ENCODE data around the gene BAIAP2.

The BAIAP2 gene

DNA sequence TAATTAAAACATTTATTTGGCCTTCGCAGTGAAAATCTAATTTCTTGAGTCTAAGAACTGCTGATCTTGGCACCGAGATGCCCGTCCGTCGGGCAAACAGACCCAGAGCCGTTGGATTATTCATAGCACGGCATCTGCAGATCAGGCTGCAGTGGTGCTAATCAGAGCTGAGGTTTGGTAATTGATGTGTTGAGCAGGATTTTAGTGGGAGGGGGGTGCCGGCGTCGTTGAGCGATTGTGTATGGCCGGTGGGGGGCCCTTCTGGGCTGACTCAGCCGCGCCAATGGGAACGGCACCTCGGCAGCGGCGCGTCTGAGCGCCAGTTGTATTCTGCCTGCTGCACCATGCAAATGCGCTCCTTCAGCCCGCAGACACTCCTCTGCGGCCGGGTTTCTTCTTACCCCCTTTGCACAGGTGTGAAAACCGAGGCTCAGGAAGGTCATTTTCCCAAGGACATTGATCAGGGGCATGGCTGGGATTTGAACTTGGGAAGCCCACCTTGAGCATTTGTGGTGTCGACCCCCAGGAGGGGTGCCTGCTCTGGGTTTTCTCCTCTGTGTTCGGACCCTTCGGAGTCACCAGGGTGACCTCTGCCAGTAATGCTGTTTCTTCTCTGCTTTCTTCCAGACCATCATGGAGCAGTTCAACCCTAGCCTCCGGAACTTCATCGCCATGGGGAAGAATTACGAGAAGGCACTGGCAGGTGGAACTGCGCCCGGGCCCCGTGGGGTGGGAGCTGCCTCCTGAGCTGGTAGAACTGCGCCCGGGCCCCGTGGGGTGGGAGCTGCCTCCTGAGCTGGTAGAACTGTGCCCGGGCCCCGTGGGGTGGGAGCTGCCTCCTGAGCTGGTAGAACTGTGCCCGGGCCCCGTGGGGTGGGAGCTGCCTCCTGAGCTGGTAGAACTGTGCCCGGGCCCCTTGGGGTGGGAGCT, 18.4 kb downstream of the BAIAP2 start:
- no peak for DNase-seq (ENCODE audit: low read depth)

DNA sequence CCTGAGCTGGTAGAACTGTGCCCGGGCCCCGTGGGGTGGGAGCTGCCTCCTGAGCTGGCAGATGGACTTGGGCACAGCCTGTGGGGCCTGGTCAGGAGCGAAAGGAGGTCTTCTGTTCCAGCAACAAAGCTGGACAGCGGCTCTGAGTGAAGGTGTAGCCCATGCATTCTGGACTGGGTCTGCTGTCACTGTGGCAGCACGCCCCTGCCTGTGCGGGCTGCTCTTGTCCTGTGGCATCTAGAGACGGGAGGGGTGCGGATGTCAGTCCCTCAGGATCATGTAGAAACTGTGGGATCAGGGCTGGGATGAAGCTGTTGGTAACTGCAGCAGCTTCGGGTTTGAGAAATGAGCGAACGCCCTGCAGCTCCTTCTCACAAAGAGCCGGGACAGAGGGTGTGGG, 19.4 kb downstream of the BAIAP2 start:
- DNase-seq (ENCODE audit: low read depth), result no peak

DNA sequence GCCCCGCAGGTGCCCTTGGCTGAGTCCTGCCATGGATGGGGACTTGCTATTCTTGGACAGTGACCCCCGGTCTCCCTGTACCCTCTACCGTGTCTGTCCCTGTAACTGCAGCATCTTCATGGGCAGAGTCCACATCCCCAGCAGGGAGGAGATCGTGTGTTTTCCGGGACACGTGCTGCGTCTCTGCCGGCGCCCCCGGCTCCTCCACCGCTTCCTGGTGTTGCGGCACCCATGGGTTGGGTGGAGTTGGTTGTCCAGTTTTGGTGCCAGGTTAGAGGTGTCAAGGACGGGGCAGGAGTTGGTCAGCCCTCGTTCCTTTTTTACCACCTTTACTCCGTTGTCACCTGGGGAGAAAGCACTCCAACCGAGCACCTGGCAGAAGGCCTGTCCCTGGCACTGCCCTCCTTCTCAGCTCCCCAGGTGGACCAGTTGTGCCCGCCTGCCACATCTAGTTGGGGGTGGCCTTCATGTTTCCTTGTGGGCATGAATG, 20.0 kb downstream of the BAIAP2 start:
- no peak for DNase-seq (ENCODE audit: low read depth)

DNA sequence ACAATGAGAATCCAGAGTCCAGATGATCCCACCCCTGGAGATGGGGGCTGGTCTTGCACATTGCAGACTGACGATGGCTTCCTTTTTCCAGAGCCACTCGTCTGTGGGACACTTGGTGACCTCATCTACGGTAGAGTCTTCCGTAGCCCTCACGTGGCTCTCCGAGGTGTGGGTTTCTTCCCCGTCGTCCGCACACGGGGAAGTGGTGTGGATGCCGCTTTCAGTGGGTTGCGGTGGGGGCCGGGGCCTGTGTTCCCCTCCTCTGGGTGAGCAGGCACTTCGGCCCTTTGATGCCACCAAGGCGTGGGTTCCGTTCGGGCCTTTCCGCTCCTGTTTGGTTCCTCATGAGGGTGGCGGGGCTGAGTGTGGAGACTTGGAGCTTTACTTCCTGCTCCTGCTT, 21.4 kb downstream of the BAIAP2 start:
- DNase-seq (ENCODE audit: low read depth), result no peak

DNA sequence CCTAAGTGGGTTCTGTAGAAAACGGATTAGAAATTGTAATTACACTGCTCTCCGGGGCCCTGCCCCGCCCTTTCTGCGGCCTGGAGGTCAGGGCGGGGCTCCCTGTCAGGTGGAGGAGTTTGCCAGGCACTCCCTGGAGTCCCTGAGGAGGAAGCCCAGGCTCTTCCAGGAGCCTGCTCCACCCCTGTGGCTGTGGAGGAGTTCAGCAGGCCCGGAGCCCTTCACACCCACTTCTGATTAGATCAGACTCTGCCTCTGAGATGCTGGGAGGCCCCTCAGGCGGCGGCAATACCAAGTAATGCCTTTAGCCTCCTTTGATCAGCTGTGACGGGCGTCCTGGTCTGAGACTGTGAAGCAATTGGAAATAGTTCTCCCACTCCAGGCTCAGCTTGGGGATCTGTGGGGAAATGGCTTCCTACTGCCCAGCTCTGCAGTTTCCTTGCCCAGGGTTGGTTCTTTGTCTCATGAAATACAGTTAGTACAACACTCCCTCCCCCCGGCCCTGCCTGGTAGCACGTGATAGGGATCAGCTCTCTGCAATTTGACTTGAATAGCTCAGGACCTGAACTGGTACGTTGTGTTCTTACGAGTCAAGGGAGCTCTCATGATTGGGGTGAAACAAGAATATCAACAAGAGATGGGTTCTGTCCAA, 22.3 kb downstream of the BAIAP2 start:
- no peak for DNase-seq (ENCODE audit: low read depth)

DNA sequence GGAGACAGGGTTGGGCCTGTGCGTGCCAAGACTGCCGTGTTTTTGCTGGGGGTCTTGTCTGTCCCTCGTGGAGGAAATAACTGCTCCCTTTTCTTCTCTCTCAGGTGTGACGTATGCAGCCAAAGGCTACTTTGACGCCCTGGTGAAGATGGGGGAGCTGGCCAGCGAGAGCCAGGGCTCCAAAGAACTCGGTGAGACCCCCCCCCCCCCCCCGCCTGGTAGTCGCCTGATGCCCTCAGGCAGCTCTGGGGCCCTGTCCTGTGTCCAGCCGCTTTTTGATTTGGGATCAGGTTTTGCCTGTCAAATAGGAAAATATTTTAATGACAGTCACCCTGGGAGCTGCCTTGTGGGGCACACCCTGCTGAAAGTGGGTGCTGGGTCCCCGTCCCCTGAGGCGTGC, 22.8 kb downstream of the BAIAP2 start:
- no peak for DNase-seq (ENCODE audit: low read depth)

DNA sequence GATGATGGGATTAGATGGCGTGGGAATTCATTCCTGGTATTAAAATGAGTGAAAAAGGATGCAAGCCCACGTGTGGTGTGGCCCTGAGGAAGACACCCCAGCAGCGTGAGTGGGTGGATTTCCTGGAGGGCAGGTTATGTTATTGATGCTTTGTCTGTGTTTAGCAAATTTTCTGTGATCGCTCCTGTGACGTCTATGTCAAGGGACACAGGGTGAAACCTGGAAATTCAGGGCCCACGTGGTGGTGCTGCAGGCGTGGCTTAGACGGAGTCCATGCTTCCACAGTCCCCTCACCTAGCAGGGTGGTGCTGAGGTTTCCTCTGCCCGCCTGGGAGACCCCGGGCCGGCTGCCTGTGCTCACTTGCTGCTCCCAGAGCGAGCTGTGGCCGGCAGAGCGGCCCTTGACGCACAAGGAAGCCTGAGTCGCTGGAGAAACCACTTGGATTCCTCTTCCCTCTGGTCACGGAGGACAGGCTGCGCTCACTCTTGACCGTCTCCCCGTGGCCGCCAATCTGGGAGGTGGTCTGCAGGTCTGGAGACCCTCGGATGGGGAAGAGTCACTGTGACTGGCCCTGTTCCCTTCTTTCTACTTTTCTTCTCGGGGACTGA, 23.4 kb downstream of the BAIAP2 start:
- DNase-seq (ENCODE audit: low read depth), result no peak

DNA sequence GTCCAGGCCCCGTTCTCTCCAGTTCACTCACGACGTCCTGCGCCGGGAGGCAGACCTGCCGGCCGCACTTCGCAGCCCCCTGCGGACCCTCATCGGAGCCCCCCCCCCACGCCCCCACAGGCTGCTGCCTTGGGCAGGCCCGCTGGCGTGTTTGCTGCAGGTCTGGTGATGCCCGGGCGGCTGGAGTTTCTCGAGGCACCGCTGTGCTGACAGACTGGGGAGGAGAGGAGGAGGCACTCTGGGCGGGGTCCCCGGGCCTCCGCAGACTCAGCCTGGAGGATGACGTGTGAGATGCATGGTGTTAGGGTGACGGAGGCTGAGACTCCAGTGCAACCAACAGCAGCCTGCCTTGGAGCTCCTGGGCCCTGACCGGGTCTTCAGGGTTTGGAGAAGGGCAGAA, 24.1 kb downstream of the BAIAP2 start:
- DNase-seq (ENCODE audit: low read depth), result no peak

DNA sequence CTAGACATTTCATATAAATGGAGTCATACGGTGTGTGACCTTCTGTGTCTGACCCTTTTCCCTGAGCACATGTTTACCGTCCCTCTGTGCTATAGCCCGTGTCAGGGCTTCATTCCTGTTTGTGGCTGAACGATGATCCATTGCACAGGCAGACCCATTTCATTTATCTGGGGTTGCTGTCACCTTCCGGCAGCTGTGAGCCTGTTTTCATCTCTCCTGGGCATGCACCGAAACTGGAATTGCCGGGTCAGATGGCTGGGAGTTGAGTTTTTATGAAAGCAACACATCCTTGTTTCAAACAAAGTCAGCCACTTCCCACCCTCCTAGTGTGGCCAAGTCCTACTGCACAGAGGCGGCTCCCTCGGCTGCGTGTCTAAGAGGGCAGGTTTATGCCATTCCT, 25.5 kb downstream of the BAIAP2 start:
- DNase-seq (ENCODE audit: low read depth), result no peak

DNA sequence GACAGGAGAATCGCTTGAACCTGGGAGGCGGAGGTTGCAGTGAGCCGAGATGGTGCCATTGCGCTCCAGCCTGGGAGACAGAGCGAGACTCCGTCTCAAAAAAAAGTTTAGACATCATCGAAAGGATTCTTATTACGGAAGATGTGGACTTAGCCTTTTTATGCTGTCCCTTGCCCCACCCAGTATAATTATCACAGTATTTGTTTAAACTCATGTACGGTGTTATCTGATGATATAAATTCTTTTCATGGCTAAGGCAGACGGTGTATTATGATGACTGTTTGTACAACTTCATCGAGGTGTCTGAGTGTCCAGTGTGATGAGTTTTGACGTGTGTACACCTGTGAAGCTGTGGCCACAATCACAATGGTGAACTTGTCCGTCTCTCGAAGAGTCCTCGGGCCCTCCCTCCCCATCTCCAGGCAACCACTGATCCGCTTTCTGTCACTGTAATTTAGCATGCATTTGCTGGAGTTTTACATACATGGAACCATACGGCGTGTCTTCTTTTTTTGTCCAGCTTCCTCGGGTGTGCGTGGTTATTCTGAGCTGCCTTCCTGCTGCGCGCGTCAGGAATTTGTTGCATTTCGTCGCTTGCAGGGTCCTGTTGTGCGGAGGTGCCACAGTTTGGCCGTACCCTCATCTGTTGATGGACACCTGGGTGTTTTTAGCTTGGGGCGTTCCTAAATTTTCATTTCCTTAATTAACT, 26.2 kb downstream of the BAIAP2 start:
- no peak for DNase-seq (ENCODE audit: low read depth)

DNA sequence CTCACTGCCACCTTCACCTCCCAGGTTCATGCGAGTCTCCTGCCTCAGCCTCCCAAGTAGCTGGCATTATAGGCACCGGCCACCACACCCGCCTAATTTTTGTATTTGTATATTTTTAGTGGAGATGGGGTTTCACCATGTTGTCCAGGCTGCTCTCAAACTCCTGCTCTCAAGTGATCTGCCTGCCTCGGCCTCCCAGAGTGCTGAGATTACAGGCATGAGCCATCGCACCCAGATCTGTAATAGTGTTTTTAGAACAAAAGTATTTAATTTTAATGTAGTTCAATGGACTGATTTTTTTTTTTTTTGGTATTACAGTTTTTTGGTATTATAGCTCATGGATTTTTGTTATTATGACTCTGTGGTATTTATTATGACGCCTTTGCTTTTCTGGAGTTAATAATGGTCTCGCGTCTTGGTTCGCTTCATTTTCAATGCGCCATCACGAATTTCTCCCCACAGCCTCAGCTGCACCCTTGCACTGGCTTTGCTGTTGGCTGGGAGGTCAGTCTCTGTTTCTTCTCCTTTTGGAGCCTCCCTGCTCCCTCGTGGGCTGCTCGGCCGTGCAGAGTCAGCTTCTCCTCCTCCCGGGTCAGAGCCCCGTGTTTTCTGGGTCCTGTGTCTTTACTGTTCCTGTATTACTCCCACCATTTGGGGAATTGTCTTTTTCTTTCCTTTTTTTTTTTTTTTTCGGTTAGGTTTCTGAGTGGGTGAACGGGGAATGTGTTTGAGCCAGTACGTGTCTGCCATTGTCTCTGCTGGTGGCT, 27.2 kb downstream of the BAIAP2 start:
- DNase-seq (ENCODE audit: low read depth), result no peak

DNA sequence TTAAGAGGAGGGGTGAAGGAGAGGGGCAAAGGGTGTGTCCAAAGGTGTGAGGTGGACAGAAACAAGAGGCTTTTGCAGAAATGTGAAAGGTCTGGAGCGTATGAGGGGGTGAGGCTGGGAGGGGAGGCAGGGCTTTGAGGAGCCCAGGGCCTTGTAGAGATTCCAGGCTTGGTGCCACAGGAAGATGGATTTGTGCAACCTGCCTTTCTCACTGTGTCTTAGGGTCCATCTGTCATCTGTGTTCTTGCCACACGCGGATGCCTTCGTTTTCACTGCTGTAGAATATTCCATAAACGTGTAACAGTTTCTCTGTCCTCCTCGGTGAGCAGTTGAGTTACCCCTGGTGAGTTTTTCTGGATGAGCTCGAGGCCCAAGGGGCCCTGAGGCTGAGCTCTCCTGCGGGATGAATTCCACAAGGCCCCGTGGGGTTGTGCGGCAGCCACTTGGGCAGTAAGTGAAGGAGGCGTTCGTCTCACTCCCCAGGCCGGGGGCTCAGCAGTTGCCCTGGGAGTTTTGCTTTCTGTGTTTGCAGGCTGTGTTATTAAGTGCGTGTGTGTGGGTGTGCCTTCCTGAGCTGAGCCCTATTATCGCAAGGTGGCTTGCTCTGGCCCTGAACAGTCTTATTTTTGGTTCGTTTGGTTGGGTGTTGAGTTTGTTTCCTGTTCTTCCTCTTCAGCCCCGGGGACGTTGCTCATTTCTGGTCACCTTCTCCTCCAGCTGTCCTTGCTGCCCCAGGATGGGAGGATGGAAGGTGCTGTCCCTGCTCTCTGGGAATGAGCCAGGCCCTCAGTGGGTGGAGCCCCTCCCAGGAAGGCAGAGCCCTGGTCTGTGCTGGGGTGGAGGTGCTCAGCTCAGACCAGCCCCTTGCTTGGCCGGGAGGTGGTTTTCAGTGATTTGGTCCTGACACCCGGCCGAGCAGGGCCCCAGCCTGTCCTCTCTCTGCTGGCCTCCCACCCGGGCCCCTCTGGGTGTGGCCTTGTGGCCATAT, 28.4 kb downstream of the BAIAP2 start:
- no peak for DNase-seq (ENCODE audit: low read depth)

DNA sequence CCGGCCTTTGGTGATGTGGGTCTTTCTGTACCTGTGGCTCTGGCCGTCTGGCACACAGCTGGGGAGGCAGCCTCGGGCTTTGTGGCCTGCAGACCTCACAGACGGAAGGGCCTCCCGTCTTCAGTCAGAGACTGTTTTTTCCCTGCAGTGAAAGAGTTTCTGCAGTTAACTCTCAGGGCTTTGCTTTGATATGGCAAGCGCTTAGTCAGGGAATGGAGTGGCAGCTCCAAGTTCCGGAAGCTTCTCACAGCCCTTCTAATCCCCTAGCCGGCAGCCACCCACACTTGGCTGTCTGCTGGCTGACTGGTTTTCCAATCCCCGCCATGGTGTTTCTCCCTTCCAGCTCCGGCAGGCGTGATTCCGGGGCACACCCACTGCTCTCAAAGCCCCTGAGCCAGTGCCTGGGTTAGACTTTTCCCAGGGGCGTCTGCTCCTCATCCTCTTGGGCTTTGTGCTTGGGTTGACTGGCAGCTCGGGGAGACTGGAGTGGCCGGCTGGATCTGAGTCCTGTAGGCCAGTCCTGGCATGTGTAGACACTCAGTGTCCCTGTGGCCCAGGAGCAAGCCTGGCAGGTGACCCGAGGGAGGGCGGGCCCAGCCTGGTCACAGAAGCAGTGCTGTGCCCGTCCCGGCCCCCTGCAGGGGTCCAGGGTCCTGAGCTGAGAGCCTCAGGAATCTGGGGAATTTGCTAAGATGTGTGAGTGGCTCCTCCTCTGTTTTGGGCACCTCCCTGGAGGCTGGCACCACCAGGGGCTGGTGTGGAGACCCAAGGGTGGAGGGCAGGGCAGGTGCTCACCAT, 29.9 kb downstream of the BAIAP2 start:
- no peak for DNase-seq (ENCODE audit: low read depth)

DNA sequence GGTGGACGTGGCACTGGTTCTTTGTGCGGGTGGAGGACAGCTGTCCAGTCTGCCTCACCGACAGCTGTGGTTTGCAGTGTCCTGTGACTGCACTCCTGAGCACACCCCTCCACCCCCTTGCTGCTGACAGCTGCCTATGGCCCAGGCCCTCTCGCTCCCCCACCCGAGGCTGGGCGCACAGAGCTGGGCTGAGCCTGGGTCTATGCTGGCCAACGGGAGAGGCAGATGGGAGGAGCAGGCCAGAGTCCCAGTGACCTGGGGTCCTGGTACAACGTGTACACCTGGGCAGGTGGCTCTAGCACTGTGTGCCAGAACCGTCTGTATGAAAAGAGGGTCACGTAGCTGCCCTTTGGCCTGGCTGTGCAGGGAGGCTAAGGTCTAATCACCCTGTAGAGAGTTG, 30.5 kb downstream of the BAIAP2 start:
- no peak for DNase-seq (ENCODE audit: low read depth)

DNA sequence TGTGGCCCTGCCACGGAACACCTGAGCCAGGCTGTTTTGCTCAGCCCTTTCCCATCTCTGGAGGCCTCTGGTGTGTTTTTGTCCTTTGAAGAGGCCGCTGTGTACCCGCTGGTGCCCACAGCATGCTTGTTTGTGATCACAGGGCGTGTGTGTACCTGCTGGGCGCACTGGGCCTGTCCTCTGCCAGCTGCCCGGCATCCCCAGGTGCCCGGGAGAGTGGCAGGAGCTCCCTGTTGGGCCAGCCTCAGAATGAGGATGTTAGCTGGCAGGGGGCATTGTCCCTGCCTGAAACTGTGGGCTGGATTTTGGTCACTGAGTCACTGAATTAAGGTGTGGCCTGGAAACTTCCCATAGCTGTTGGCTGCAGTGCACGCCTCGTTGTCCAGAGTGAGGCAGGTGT, 31.1 kb downstream of the BAIAP2 start:
- DNase-seq (ENCODE audit: low read depth), result no peak

DNA sequence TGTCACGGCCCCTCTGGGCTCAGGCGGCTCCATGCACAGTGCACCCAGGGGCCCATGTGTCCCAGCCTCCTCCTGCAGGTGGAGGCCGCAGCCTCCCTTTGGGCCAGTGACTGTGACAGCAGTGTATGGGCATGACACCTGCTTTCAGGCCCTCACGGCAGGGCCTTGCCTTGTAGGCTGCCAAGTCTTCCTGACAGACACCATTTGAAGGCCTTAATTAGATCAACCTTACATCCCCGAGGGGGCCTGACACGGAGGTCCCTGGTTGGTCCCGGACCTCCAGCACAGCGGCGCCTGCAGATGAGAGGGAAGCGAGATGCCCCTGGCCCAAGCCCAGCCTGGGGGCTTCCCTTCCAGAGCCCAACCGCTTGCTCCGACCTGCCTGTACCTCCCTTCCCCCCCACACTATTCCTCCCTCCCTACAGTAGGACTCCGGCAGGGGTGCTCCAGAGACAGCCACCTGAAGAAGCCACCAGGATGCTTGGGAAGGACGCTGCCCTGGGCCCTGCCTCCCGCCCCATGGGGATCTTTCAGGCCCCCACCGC, 31.9 kb downstream of the BAIAP2 start:
- no peak for DNase-seq (ENCODE audit: low read depth)

DNA sequence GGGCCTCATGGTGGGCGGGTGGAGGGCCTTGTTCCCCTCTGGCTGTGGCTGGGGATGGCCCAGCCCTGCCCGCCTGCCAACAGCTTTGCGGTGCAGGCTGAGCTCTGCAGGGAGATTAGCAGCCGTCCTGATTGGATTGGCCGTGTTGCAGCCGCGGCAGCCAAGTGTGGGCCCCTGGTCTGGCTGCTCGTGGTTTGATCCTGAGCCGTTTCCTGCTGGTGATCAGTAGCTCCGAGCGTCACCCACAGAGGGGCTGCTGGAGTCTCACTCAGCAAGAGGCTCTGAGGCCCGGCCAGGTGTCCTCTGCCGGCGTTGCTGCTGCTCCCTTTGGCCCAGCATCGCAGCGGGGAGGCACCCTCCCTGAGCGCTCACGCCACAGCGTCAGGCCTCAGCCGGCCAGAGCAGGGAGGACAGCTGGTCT, 32.5 kb downstream of the BAIAP2 start:
- no peak for DNase-seq (ENCODE audit: low read depth)

DNA sequence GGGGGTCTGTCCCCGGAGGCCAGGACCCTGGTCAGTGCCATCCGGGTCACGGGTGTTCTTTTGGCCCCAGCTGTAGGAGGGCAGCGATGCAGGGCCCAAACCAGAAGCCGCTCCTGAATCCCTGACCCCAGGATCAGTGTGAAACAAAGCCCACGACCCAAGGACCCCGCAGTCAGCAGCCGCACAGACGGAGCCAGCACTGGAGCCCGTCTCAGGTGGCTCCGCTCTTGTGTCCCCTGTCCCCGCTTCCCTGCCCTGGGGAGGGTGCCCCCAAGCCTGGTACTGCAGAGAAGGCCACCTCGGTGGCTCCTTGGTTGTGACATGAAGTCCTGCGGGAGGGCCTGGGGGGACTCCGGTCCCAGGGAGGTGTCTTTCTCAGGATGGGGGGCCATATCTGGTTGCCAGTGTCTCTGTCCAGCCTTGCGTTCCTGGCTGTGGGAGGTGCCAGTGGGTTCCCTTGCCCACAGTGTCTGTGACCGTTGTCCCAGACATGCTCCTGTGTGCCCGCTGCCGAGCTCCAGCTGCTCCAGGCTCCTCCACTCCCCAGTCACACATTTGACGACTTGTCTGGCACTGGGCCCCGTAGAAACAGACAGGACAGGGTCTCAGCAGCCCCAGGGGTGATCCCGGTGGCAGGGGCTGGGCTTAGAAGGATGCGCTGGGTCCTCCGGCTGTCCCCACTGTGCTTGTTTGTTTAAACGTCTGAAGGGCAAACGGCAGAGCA, 33.6 kb downstream of the BAIAP2 start:
- DNase-seq (ENCODE audit: low read depth), result no peak

All from GM04503 (cell line).